Neural progenitor cell (in vitro differentiated cells): Measurements from ENCODE around the gene TLE3. TPM values are rescaled to one million over a fixed set of nuclear protein-coding genes. Genes with fewer than 3 reads are reported as not detected.

Source experiments
- DNase-seq: peaks from one replicate; pipeline ENCODE4 v3.0.0-alpha.2; 2016; ENCODE audit warnings: low spot score
- H2AFZ ChIP-seq: fragments of 200-600 bp; sonication (generic); replicated peaks from 2 replicates; pipeline ENCODE4 v1.6.1; 2016; ENCODE audit warnings: antibody characterized with exemption
- H3F3A ChIP-seq: fragments of 200-600 bp; sonication (generic); 2 replicates; pipeline ENCODE4 v1.6.1; 2016; ENCODE audit warnings: antibody characterized with exemption, low read depth
- H3K27ac ChIP-seq: fragments of 200-600 bp; sonication (generic); 2 replicates; pipeline ENCODE4 v1.5.1; 2016; ENCODE audit warnings: mild to moderate bottlenecking
- H3K27me3 ChIP-seq: fragments of 200-600 bp; sonication (generic); 2 replicates; pipeline ENCODE4 v1.6.1; 2016; ENCODE audit warnings: mild to moderate bottlenecking, moderate library complexity
- H3K36me3 ChIP-seq: fragments of 200-600 bp; sonication (generic); 2 replicates; pipeline ENCODE4 v1.5.1; 2016
- H3K4me1 ChIP-seq: fragments of 200-600 bp; sonication (generic); 2 replicates; pipeline ENCODE4 v1.6.1; 2016; ENCODE audit warnings: mixed run types
- H3K4me2 ChIP-seq: fragments of 200-600 bp; sonication (generic); 2 replicates; pipeline ENCODE4 v1.6.1; 2016
- H3K4me3 ChIP-seq: fragments of 200-600 bp; sonication (generic); 2 replicates; pipeline ENCODE4 v1.5.1; 2016
- H3K79me2 ChIP-seq: fragments of 200-600 bp; sonication (generic); 2 replicates; pipeline ENCODE4 v1.6.1; 2016; ENCODE audit warnings: low read depth
- H3K9ac ChIP-seq: fragments of 200-600 bp; sonication (generic); 2 replicates; pipeline ENCODE4 v1.6.1; 2016
- H3K9me3 ChIP-seq: fragments of 200-600 bp; sonication (generic); 2 replicates; pipeline ENCODE4 v1.5.1; 2016; ENCODE audit warnings: low read depth
- H4K20me1 ChIP-seq: fragments of 200-600 bp; sonication (generic); 2 replicates; pipeline ENCODE4 v1.6.1; 2016; ENCODE audit warnings: low read depth
- H3K27ac Mint-ChIP-seq: 3 replicates; pipeline ENCODE4 v1.8.0; 2021; ENCODE audit warnings: mixed read lengths
- H3K27me3 Mint-ChIP-seq: 2 replicates; pipeline ENCODE4 v1.8.0; 2022; ENCODE audit warnings: low read depth, mild to moderate bottlenecking, inconsistent platforms, moderate library complexity, mixed read lengths; ENCODE audit not compliant: insufficient read depth
- H3K36me3 Mint-ChIP-seq: 3 replicates; pipeline ENCODE4 v1.8.0; 2021; ENCODE audit warnings: mixed read lengths
- H3K4me1 Mint-ChIP-seq: 3 replicates; pipeline ENCODE4 v1.8.0; 2021; ENCODE audit warnings: mixed read lengths
- H3K4me3 Mint-ChIP-seq: 3 replicates; pipeline ENCODE4 v1.8.0; 2021; ENCODE audit warnings: mild to moderate bottlenecking, moderate library complexity, mixed read lengths
- H3K9me3 Mint-ChIP-seq: 3 replicates; pipeline ENCODE4 v1.8.0; 2020; ENCODE audit warnings: mixed read lengths
- CTCF ChIP-seq: fragments of 200-600 bp; sonication (generic); IDR thresholded peaks from 2 replicates; pipeline ENCODE4 v1.5.1; 2017; ENCODE audit warnings: antibody characterized with exemption, mild to moderate bottlenecking
- EZH2 ChIP-seq: fragments of 200-600 bp; sonication (generic); IDR thresholded peaks from 2 replicates; pipeline ENCODE4 v1.6.1; 2017; ENCODE audit warnings: antibody characterized with exemption, mild to moderate bottlenecking, moderate library complexity
- EZH2phosphoT487 ChIP-seq: fragments of 200-600 bp; sonication (generic); IDR thresholded peaks from 2 replicates; pipeline ENCODE4 v1.6.1; 2017; ENCODE audit warnings: antibody characterized with exemption
- total RNA-seq: library from RNA; depleted of rRNA; stranded (reverse); fragments of >200 nt; gene quantifications from 2 replicates; pipeline ENCODE4 v1.2.3, GENCODE V29; 2015; ENCODE audit warnings: low replicate concordance

Gene TLE3
- total RNA-seq, 1 donor from 2014 or later = 22.1 TPM

DNA sequence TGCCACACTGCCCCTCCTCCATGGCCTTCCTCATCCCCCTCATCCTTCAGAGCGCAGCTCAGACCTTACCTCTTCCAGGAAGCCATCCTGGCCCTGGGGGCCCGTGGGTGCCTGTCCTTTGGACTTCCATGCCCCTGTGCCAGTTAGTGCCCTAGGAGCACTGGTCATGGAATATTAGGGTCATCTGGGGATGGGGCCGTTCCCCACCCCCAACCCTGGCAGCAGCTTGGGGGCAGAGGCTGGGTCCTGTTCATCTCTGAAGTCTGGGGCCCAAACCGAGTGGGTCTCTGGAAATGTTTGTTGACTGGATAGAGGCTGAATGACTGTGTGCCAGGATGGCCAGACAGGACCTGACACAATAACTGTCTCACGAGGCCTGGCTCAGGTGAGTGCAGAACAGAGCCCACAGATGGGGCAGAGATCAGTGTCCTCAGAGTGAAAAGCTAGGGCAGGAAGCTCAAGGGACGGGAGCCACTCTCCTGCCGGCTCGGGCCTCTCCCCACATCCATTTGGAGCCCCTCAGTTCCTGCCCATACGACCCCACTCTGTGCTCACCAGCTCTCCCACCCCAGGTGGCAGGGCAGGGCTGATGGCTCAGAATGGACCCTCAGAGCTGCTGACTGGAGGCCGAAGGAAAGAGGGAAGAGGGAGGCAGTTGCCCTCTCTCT lies 62.5 kb downstream of the TLE3 start:
- Histone ChIP-seq H3K9me3 (no peaks in the 10 kb centered on the region), H3K36me3 (no peaks in the 10 kb centered on the region), H3K4me1 (peaks cover 9% of the 10 kb centered on the region), H4K20me1 (no peaks in the 10 kb centered on the region), H2AFZ (no peak overlapping the region), H3F3A (no peaks in the 10 kb centered on the region), H3K4me2 (no peak overlapping the region), H3K4me3 (no peak overlapping the region), H3K27ac (no peak overlapping the region), H3K9ac (no peak overlapping the region), H3K79me2 (no peaks in the 10 kb centered on the region), H3K27me3 (no peaks in the 10 kb centered on the region)
- no peak for DNase-seq
- H3K9me3 Mint-ChIP-seq = no peaks in the 10 kb centered on the region
- peaks cover 17% of the 10 kb centered on the region for H3K4me1 Mint-ChIP-seq
- H3K27ac Mint-ChIP-seq = no peak overlapping the region
- peaks cover 14% of the 10 kb centered on the region for H3K27me3 Mint-ChIP-seq
- no peak for TF ChIP-seq EZH2
- no peak for TF ChIP-seq EZH2phosphoT487
- no peak for TF ChIP-seq CTCF
- H3K36me3 Mint-ChIP-seq = peaks cover 2% of the 10 kb centered on the region
- no peak overlapping the region for H3K4me3 Mint-ChIP-seq

DNA sequence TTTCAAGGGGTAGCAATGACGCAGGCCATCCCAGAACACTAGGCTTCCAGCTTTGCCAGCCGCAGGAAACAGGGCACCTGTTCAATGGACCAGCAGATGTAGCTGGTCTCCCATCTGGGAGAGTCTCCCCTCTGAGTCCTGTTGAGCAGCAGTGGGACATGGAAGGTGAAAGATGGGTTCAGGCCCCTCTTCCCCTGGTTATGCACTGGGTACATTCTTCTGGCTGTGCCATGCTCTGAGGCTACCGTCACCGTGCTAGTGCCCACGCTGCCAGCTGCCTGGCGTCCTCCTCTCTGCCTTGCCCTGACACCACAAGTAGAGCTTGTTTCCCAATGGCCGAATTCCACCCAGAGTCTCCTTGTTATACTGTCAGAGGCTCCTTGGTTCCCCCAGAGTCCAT lies 63.1 kb downstream of the TLE3 start:
- Histone ChIP-seq H2AFZ (no peak overlapping the region), H3K27me3 (no peaks in the 10 kb centered on the region), H3F3A (no peaks in the 10 kb centered on the region), H4K20me1 (no peaks in the 10 kb centered on the region), H3K9me3 (no peaks in the 10 kb centered on the region), H3K27ac (no peak overlapping the region), H3K36me3 (no peaks in the 10 kb centered on the region), H3K4me1 (peaks cover 9% of the 10 kb centered on the region), H3K4me3 (no peak overlapping the region), H3K4me2 (no peak overlapping the region), H3K9ac (no peak overlapping the region), H3K79me2 (no peaks in the 10 kb centered on the region)
- no peak overlapping the region for H3K27ac Mint-ChIP-seq
- peaks cover 17% of the 10 kb centered on the region for H3K4me1 Mint-ChIP-seq
- H3K9me3 Mint-ChIP-seq = no peaks in the 10 kb centered on the region
- H3K36me3 Mint-ChIP-seq = peaks cover 2% of the 10 kb centered on the region
- no peak for DNase-seq
- no peak overlapping the region for H3K4me3 Mint-ChIP-seq
- H3K27me3 Mint-ChIP-seq = peaks cover 15% of the 10 kb centered on the region
- no peak for TF ChIP-seq EZH2
- TF ChIP-seq CTCF = no peak
- no peak for TF ChIP-seq EZH2phosphoT487

- no peak for DNase-seq
- H4K20me1 ChIP-seq = no peaks in the 10 kb centered on the region
- no peaks in the 10 kb centered on the region for H3K36me3 ChIP-seq
- no peaks in the 10 kb centered on the region for H3F3A ChIP-seq
- no peak overlapping the region for H3K9ac ChIP-seq
- H2AFZ ChIP-seq = no peak overlapping the region
- peaks cover 2% of the 10 kb centered on the region for H3K36me3 Mint-ChIP-seq
- peaks cover 15% of the 10 kb centered on the region for H3K27me3 Mint-ChIP-seq
- no peak overlapping the region for H3K4me2 ChIP-seq
- H3K9me3 ChIP-seq = no peaks in the 10 kb centered on the region
- peak overlapping the region; percentile 60 for H3K27ac Mint-ChIP-seq
- TF ChIP-seq EZH2phosphoT487 (no peak), CTCF (no peak), EZH2 (no peak)
- H3K27ac ChIP-seq = no peak overlapping the region
- no peaks in the 10 kb centered on the region for H3K27me3 ChIP-seq
- no peaks in the 10 kb centered on the region for H3K9me3 Mint-ChIP-seq
- H3K79me2 ChIP-seq = no peaks in the 10 kb centered on the region
- no peak overlapping the region for H3K4me3 Mint-ChIP-seq
- H3K4me1 Mint-ChIP-seq = peaks cover 17% of the 10 kb centered on the region
- H3K4me1 ChIP-seq = peaks cover 9% of the 10 kb centered on the region
- no peak overlapping the region for H3K4me3 ChIP-seq
These were observed 63.6 kb downstream of the TLE3 start for GRCh38 chr15:70034141-70034540.
